ENCODE data around the gene BTG4. TPM values are rescaled to one million over a fixed set of nuclear protein-coding genes. Genes with fewer than 3 reads are reported as not detected.
A peak's percentile ranks its signal among the peaks of the same experiment; 100 is the strongest.

The BTG4 gene
- total and polyA plus RNA-seq, 2 of the 8 experiments (the other 6 are each of a cell fraction or from before 2014, with no cell fraction given) = 0.06 TPM; not detected in 1

GRCh38 chr11:111448831-111449557, 63.2 kb downstream of the BTG4 start:
- no peak overlapping the region for H2BK12ac ChIP-seq (ENCODE audit: low read depth, low read length)
- CTCF ChIA-PET (ENCODE audit: partially characterized antibody) = interaction anchor here (1.2 to 5.5 kb wide), 8 partner anchors 11 to 393 kb away, joined by 3 to 72 read pairs (median 22); no protein-coding TSS in a partner anchor
- no peak overlapping the region for H3K4me3 ChIP-seq (ENCODE audit: extremely low read depth in 1 of 4, insufficient read depth in 2 of 4, low read depth in 3 of 4, low read length in 4 of 4)
- no peak overlapping the region for H3K9ac ChIP-seq (replicated peaks in 1 of 4; ENCODE audit: extremely low read depth in 1 of 4, low read depth in 3 of 4, low read length in 3 of 4)
- H2AFZ ChIP-seq (ENCODE audit: low read length) = no peak overlapping the region
- H2BK5ac ChIP-seq (ENCODE audit: low read depth, low read length) = no peak overlapping the region
- no peaks in the 10 kb centered on the region; the same call in 1 of the 2 replicates for H3K23me2 ChIP-seq (ENCODE audit: low read depth, low read length)
- no peak overlapping the region for H3K14ac ChIP-seq (ENCODE audit: insufficient read length)
- no peaks in the 10 kb centered on the region for H4K20me1 ChIP-seq (replicated peaks in 1 of 2; ENCODE audit: control insufficient read depth in 1 of 2, insufficient read depth in 2 of 2, low read length in 2 of 2)
- H2AK5ac ChIP-seq (ENCODE audit: low read depth, low read length) = no peak overlapping the region
- H3K36me3 ChIP-seq (ENCODE audit: control insufficient read depth in 2 of 4, insufficient read depth in 4 of 4, low read length in 3 of 4) = no peaks in the 10 kb centered on the region
- no peak overlapping the region for H3K27ac ChIP-seq (ENCODE audit: low read depth, low read length)
- H3K23ac ChIP-seq (ENCODE audit: insufficient read length) = no peak overlapping the region
- no peak overlapping the region for H2BK15ac ChIP-seq (ENCODE audit: low read length)
- no peaks in the 10 kb centered on the region for H3K79me1 ChIP-seq (ENCODE audit: low read depth, low read length)
- H2BK120ac ChIP-seq (replicated peaks; ENCODE audit: low read depth, low read length) = no peak overlapping the region
- no peak overlapping the region for H4K5ac ChIP-seq (ENCODE audit: insufficient read length, low read depth, low read length)
- peak overlapping the region; percentile 34 for H4K91ac ChIP-seq (replicated peaks; ENCODE audit: insufficient read length, low read length)
- no peak overlapping the region for H3K18ac ChIP-seq (ENCODE audit: extremely low read depth, low read length)
- no peak overlapping the region for H3K4me2 ChIP-seq (ENCODE audit: insufficient read depth in 1 of 2, low read depth in 2 of 2, low read length in 2 of 2)
- no peak for DNase-seq (ENCODE audit: low read depth in 1 of 2, low spot score in 2 of 2)
- no peak overlapping the region for H4K8ac ChIP-seq (ENCODE audit: extremely low read depth, insufficient read depth, low read length)
- 81% methylated on average over 6 of the region's 11 CpGs; no CpG with 5 or more reads in 1 of the 2 experiments for WGBS, 2 experiments (ENCODE audit: extremely low coverage in 1 of 2, insufficient coverage in 1 of 2, insufficient read length in 1 of 2, insufficient replicate concordance in 2 of 2, low coverage in 1 of 2, low lambda C conversion rate in 2 of 2, missing lambda C conversion rate in 1 of 2)
- TF ChIP-seq CREB1 (IDR thresholded peaks at IDR 0.05) = no peak
- TF ChIP-seq, protein P1, sequence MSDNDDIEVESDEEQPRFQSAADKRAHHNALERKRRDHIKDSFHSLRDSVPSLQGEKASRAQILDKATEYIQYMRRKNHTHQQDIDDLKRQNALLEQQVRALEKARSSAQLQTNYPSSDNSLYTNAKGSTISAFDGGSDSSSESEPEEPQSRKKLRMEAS (IDR thresholded peaks at IDR 0.05) = no peak
- TF ChIP-seq POLR2A (IDR thresholded peaks at IDR 0.05; ENCODE audit: control extremely low read depth in 1 of 2, low read depth in 2 of 2, low read length in 2 of 2) = no peak
- TF ChIP-seq TAF1 (IDR thresholded peaks at IDR 0.05; ENCODE audit: low read depth, low read length) = no peak
- H3K27me3 ChIP-seq (replicated peaks in 1 of 4; ENCODE audit: control insufficient read depth in 3 of 4, extremely low read depth in 1 of 4, insufficient read depth in 3 of 4, low read length in 3 of 4) = no peaks in the 10 kb centered on the region
- POLR2A ChIA-PET (ENCODE audit: partially characterized antibody) = no interaction called here
- H3K79me2 ChIP-seq (ENCODE audit: control insufficient read depth in 1 of 2, insufficient read depth in 2 of 2, low read length in 2 of 2) = no peaks in the 10 kb centered on the region
- H3K4ac ChIP-seq (replicated peaks; ENCODE audit: insufficient read length, low read depth, low read length) = no peak overlapping the region
- no peak for FAIRE-seq
- H3K9me3 ChIP-seq (ENCODE audit: insufficient read depth in 2 of 2, low read depth in 1 of 2, low read length in 1 of 2) = no peaks in the 10 kb centered on the region
- H3K56ac ChIP-seq (replicated peaks; ENCODE audit: insufficient read length, low read depth, low read length) = no peak overlapping the region
- H3K4me1 ChIP-seq (replicated peaks in 1 of 4; ENCODE audit: control insufficient read depth in 3 of 4, insufficient read depth in 4 of 4, low read length in 3 of 4) = peaks cover 0 to 6% (median 2%) of the 10 kb centered on the region in 4 experiments; a peak in 4 of 7 replicates
- H2BK20ac ChIP-seq (ENCODE audit: low read length) = no peak overlapping the region

All from H1 (cell line).